ENCODE measurements around the gene ZCWPW1.

The ZCWPW1 gene

GRCh38 chr7:100435401-100436304 lies 7.2 kb upstream of the ZCWPW1 start:
- H3K27me3 ChIP-seq (ENCODE audit: control insufficient read depth, insufficient read depth, low read length): no peaks in the 10 kb centered on the region
- peak overlapping the region; percentile 88 for H3K4me3 ChIP-seq (ENCODE audit: low read length)
- peaks cover 42% of the 10 kb centered on the region for H3K36me3 ChIP-seq (ENCODE audit: insufficient read depth, low read length)
- H3K4me2 ChIP-seq (ENCODE audit: low read length): peak overlapping the region; percentile 98
- H3K9me3 ChIP-seq (replicated peaks; ENCODE audit: low read length): no peaks in the 10 kb centered on the region
- H3K9ac ChIP-seq (ENCODE audit: low read depth, low read length): peak overlapping the region; percentile 91
- peaks cover 45% of the 10 kb centered on the region for H3K4me1 ChIP-seq (ENCODE audit: control insufficient read depth, insufficient read depth, low read length)

- Histone ChIP-seq H3K4me3 (ENCODE audit: low read length) (peak overlapping the region; percentile 88), H3K9ac (ENCODE audit: low read depth, low read length) (peak overlapping the region; percentile 91), H3K9me3 (replicated peaks; ENCODE audit: low read length) (no peaks in the 10 kb centered on the region), H3K36me3 (ENCODE audit: insufficient read depth, low read length) (peaks cover 45% of the 10 kb centered on the region), H3K27me3 (ENCODE audit: control insufficient read depth, insufficient read depth, low read length) (no peaks in the 10 kb centered on the region), H3K4me1 (ENCODE audit: control insufficient read depth, insufficient read depth, low read length) (peaks cover 45% of the 10 kb centered on the region), H3K4me2 (ENCODE audit: low read length) (peak overlapping the region; percentile 98)
Observed at GRCh38 chr7:100434297-100435144, 6.0 kb upstream of the ZCWPW1 start.

DNA sequence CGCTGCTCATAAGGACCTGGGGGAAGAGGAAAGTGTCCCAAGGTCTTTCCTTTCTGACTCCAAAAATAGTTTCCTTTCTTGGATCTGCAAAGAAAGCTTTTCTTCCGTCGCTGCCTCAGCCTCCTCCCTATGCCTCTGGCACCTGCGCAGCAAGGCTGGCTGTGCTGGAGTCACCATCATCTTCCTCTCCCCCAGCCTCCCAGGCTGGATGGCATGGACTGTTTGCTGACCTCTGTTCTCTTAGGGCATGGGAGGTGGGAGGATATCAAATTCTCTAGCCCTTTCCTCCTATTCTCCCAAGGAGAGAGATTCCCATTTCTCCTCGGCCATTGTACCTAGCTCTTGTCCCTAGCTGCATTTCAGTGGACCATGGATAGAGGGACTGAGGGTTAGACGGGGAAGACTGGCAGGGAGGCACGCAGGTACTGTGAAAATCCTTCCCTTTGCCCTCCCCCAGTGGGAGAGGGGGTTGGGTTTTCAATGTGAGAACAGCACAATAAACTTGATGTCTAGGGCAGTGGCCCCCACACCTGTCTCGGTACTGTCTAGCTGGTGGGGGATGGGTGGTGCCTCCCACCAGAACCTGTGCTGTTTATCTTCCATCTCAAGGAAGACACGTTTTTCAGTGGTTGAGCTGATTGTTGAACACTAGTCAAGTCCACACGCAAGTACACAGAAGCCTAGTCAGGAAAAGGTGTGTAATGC lies 5.2 kb upstream of the ZCWPW1 start:
- Histone ChIP-seq H3K4me2 (ENCODE audit: low read length) (no peak overlapping the region), H3K4me3 (ENCODE audit: low read length) (no peak overlapping the region), H3K4me1 (ENCODE audit: control insufficient read depth, insufficient read depth, low read length) (peaks cover 39% of the 10 kb centered on the region), H3K9ac (ENCODE audit: low read depth, low read length) (peak overlapping the region; percentile 7), H3K27me3 (ENCODE audit: control insufficient read depth, insufficient read depth, low read length) (no peaks in the 10 kb centered on the region), H3K9me3 (replicated peaks; ENCODE audit: low read length) (no peaks in the 10 kb centered on the region), H3K36me3 (ENCODE audit: insufficient read depth, low read length) (peaks cover 45% of the 10 kb centered on the region)

GRCh38 chr7:100433276-100433591 lies 4.7 kb upstream of the ZCWPW1 start:
- Histone ChIP-seq H3K36me3 (ENCODE audit: insufficient read depth, low read length) (peaks cover 45% of the 10 kb centered on the region), H3K4me3 (ENCODE audit: low read length) (no peak overlapping the region), H3K27me3 (ENCODE audit: control insufficient read depth, insufficient read depth, low read length) (no peaks in the 10 kb centered on the region), H3K4me2 (ENCODE audit: low read length) (no peak overlapping the region), H3K9me3 (replicated peaks; ENCODE audit: low read length) (no peaks in the 10 kb centered on the region), H3K9ac (ENCODE audit: low read depth, low read length) (peak overlapping the region; percentile 7), H3K4me1 (ENCODE audit: control insufficient read depth, insufficient read depth, low read length) (peaks cover 39% of the 10 kb centered on the region)

- H3K36me3 ChIP-seq (ENCODE audit: insufficient read depth, low read length): peaks cover 45% of the 10 kb centered on the region
- peaks cover 42% of the 10 kb centered on the region for H3K4me1 ChIP-seq (ENCODE audit: control insufficient read depth, insufficient read depth, low read length)
- H3K4me2 ChIP-seq (ENCODE audit: low read length): peak overlapping the region; percentile 95
- H3K4me3 ChIP-seq (ENCODE audit: low read length): no peak overlapping the region
- H3K9me3 ChIP-seq (replicated peaks; ENCODE audit: low read length): no peaks in the 10 kb centered on the region
- no peak overlapping the region for H3K9ac ChIP-seq (ENCODE audit: low read depth, low read length)
- no peaks in the 10 kb centered on the region for H3K27me3 ChIP-seq (ENCODE audit: control insufficient read depth, insufficient read depth, low read length)
Observed at GRCh38 chr7:100432621-100433275, 4.2 kb upstream of the ZCWPW1 start.

DNA sequence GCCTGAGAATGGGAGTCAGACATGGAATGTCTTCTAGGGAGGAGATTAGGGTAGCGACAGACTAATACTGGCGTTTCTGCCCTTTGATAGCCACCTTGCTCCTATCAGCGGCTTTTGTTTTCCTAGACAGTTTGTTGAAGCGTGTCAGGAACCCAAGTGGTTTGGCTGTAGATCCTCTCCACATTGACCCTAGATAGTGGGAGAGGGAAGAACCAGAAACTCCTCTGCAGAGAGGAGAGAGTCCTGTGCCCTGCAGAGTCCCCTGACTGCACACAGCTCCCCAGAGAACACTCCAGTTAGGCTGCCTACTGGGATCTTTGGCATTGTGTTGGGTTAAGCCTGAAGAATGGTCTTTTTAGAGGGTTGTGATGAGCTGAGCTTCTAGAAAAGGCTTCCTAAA lies 3.5 kb upstream of the ZCWPW1 start:
- peak overlapping the region; percentile 99 for H3K9ac ChIP-seq (ENCODE audit: low read depth, low read length)
- H3K4me3 ChIP-seq (ENCODE audit: low read length): peak overlapping the region; percentile 89

DNA sequence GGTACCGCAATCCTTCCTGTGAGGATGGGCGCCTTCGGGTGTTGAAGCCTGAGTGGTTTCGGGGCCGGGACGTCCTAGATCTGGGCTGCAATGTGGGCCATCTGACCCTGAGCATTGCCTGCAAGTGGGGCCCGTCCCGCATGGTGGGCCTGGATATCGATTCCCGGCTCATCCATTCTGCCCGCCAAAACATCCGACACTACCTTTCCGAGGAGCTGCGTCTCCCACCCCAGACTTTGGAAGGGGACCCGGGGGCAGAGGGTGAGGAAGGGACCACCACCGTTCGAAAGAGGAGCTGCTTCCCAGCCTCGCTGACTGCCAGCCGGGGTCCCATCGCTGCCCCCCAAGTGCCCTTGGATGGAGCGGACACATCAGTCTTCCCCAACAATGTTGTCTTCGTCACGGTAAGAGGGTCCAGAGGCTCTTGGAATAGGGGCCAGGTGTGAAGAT lies 2.8 kb upstream of the ZCWPW1 start:
- H3K36me3 ChIP-seq (ENCODE audit: insufficient read depth, low read length): peaks cover 45% of the 10 kb centered on the region
- H3K4me1 ChIP-seq (ENCODE audit: control insufficient read depth, insufficient read depth, low read length): peaks cover 39% of the 10 kb centered on the region
- H3K27me3 ChIP-seq (ENCODE audit: control insufficient read depth, insufficient read depth, low read length): no peaks in the 10 kb centered on the region
- H3K9ac ChIP-seq (ENCODE audit: low read depth, low read length): peak overlapping the region; percentile 99
- H3K4me2 ChIP-seq (ENCODE audit: low read length): peak overlapping the region; percentile 95
- peak overlapping the region; percentile 89 for H3K4me3 ChIP-seq (ENCODE audit: low read length)
- no peaks in the 10 kb centered on the region for H3K9me3 ChIP-seq (replicated peaks; ENCODE audit: low read length)

More for the DNA sequence above, 3.5 kb upstream of the ZCWPW1 start:
- H3K4me2 ChIP-seq (ENCODE audit: low read length): peak overlapping the region; percentile 95
- H3K4me1 ChIP-seq (ENCODE audit: control insufficient read depth, insufficient read depth, low read length): peaks cover 40% of the 10 kb centered on the region
- H3K27me3 ChIP-seq (ENCODE audit: control insufficient read depth, insufficient read depth, low read length): no peaks in the 10 kb centered on the region
- peaks cover 45% of the 10 kb centered on the region for H3K36me3 ChIP-seq (ENCODE audit: insufficient read depth, low read length)
- H3K9me3 ChIP-seq (replicated peaks; ENCODE audit: low read length): no peaks in the 10 kb centered on the region

DNA sequence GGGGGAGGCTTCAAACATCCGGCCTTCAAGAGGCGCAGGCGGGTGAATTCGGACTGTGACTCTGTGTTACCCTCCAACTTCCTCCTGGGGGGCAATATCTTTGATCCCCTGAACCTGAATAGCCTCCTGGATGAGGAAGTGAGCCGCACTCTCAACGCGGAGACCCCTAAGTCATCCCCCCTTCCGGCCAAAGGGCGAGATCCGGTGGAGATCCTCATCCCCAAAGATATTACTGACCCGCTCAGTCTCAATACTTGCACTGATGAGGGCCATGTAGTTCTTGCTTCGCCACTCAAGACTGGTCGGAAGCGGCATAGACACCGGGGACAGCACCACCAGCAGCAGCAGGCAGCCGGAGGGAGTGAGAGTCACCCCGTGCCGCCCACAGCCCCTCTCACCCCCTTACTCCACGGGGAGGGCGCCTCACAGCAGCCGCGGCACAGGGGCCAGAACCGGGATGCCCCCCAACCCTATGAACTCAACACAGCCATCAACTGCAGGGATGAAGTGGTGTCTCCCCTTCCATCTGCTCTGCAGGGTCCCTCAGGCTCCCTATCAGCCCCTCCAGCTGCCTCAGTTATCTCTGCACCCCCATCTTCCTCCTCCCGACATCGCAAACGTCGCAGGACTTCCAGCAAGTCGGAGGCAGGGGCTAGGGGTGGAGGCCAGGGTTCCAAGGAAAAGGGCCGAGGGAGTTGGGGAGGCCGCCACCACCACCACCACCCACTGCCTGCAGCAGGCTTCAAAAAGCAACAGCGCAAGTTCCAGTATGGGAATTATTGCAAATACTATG lies 2.2 kb upstream of the ZCWPW1 start:
- Histone ChIP-seq H3K9ac (ENCODE audit: low read depth, low read length) (peak overlapping the region; percentile 99), H3K27me3 (ENCODE audit: control insufficient read depth, insufficient read depth, low read length) (no peaks in the 10 kb centered on the region), H3K4me3 (ENCODE audit: low read length) (peak overlapping the region; percentile 89), H3K4me1 (ENCODE audit: control insufficient read depth, insufficient read depth, low read length) (peaks cover 39% of the 10 kb centered on the region), H3K36me3 (ENCODE audit: insufficient read depth, low read length) (peaks cover 45% of the 10 kb centered on the region), H3K9me3 (replicated peaks; ENCODE audit: low read length) (no peaks in the 10 kb centered on the region), H3K4me2 (ENCODE audit: low read length) (peak overlapping the region; percentile 95)

DNA sequence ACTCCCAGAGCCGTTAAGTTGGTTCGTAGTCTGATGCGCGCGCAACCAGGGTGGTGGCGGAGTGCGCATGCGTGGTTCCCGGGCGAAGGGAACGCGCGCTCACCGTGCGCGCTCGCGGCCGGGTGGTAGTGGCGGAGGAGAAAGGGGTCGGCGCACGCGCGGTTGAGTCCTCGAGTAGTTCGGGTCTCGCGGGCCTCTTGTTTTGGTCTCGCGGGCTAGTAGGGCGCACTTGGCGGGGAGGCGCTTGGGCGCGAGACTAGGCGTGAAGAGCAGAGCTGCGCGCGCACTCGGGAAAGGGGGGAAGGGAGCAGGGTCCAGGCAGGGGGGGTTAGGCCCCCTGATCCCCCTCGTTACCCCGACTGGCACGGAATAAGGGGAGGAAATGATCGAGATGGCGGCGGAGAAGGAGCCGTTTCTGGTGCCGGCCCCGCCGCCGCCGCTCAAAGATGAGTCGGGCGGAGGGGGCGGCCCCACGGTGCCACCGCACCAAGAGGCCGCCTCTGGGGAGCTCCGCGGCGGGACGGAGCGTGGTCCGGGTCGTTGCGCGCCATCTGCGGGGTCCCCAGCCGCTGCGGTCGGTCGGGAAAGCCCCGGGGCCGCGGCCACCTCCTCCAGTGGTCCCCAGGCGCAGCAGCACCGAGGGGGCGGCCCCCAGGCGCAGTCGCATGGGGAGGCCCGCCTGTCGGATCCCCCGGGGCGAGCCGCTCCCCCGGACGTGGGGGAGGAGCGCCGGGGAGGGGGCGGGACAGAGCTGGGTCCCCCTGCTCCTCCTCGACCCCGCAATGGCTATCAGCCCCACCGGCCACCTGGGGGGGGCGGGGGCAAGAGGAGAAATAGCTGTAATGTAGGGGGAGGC lies 1.4 kb upstream of the ZCWPW1 start, which contains the start of gene MEPCE:
Gene MEPCE, plus strand, starts transcription at position 195 of the 856 bp plus-strand sequence. Its CDS starts 188 bp downstream, at position 383.
- Histone ChIP-seq H3K4me1 (ENCODE audit: control insufficient read depth, insufficient read depth, low read length) (peaks cover 33% of the 10 kb centered on the region), H3K4me3 (ENCODE audit: low read length) (peak within 1 kb of the TSS; percentile 90), H3K9me3 (replicated peaks; ENCODE audit: low read length) (no peaks in the 10 kb centered on the region), H3K36me3 (ENCODE audit: insufficient read depth, low read length) (peaks cover 44% of the 10 kb centered on the region), H3K4me2 (ENCODE audit: low read length) (peak within 1 kb of the TSS; percentile 98), H3K27me3 (ENCODE audit: control insufficient read depth, insufficient read depth, low read length) (no peaks in the 10 kb centered on the region), H3K9ac (ENCODE audit: low read depth, low read length) (peak within 1 kb of the TSS; percentile 99)
